IMR-90 (cell line): ENCODE measurements around the gene HEYL. TPM values are rescaled to one million over a fixed set of nuclear protein-coding genes. Genes with fewer than 3 reads are reported as not detected.

Source experiments
- ATAC-seq: fragments of 200-7000 bp; cut with Tn5 transposase; 2 replicates; pipeline ENCODE4 v1.9.1; 2020; ENCODE audit warnings: low read depth, mild to moderate bottlenecking, moderate library complexity
- BruUV-seq: library from RNA; stranded (reverse); fragments of 400-500 nt; replicated peaks from 2 replicates; lab custom pipeline; 2021; lab: Mats Ljungman, UMichigan
- CTCF ChIA-PET: fragments of 300-600 bp; formaldehyde crosslinking; extraction: SDS; loops from one replicate; lab custom pipeline; 2021; ENCODE audit warnings: antibody characterized with exemption; lab: Yijun Ruan, JAX
- POLR2A ChIA-PET: fragments of 300-600 bp; sonication (Branson Sonifier 250); formaldehyde crosslinking; loops from one replicate; lab custom pipeline; 2022; ENCODE audit warnings: antibody characterized with exemption; ENCODE audit not compliant: unreplicated experiment; lab: Charles Lee
- DNase-seq: peaks from one replicate; pipeline ENCODE4 v3.0.0; 2013
- H2AFZ ChIP-seq: replicated peaks from 2 replicates; pipeline ENCODE3; 2013; ENCODE audit warnings: low read length, mild to moderate bottlenecking; ENCODE audit not compliant: poor library complexity
- H2AK5ac ChIP-seq: 2 replicates; pipeline ENCODE4 v1.6.1; 2013; ENCODE audit warnings: low read depth, low read length, inconsistent platforms
- H2AK9ac ChIP-seq: replicated peaks from 2 replicates; pipeline ENCODE3; 2013; ENCODE audit warnings: mild to moderate bottlenecking, low read depth, low read length, moderate library complexity; ENCODE audit not compliant: poor library complexity
- H2BK120ac ChIP-seq: 2 replicates; pipeline ENCODE4 v1.6.1; 2013; ENCODE audit warnings: low read depth, low read length, inconsistent platforms
- H2BK15ac ChIP-seq: 3 replicates; pipeline ENCODE4 v1.6.1; 2013; ENCODE audit warnings: low read depth, low read length, inconsistent platforms
- H2BK20ac ChIP-seq: 2 replicates; pipeline ENCODE4 v1.6.1; 2013; ENCODE audit warnings: low read depth, mild to moderate bottlenecking, inconsistent platforms, low read length, moderate library complexity
- H2BK5ac ChIP-seq: 2 replicates; pipeline ENCODE4 v1.6.1; 2013; ENCODE audit warnings: mild to moderate bottlenecking, low read depth, low read length, inconsistent platforms; ENCODE audit not compliant: poor library complexity, severe bottlenecking
- H3K14ac ChIP-seq: replicated peaks from 2 replicates; pipeline ENCODE4 v1.6.1; 2013; ENCODE audit warnings: low read depth, low read length, inconsistent platforms
- H3K18ac ChIP-seq: 2 replicates; pipeline ENCODE4 v1.6.1; 2013; ENCODE audit warnings: low read depth, low read length, control low read depth
- H3K23ac ChIP-seq: 2 replicates; pipeline ENCODE4 v1.6.1; 2013; ENCODE audit warnings: low read depth, low read length, inconsistent platforms
- H3K27ac ChIP-seq: 2 replicates; pipeline ENCODE4 v1.5.1; 2013; ENCODE audit warnings: mild to moderate bottlenecking, control low read depth, low read length; ENCODE audit not compliant: insufficient read depth
- H3K27me3 ChIP-seq: 2 replicates; pipeline ENCODE4 v1.6.1; 2013; ENCODE audit warnings: low read length; ENCODE audit not compliant: control insufficient read depth, insufficient read depth
- H3K36me3 ChIP-seq: 2 replicates; pipeline ENCODE4 v1.6.1; 2013; ENCODE audit warnings: low read length, mixed read lengths; ENCODE audit not compliant: control insufficient read depth, insufficient read depth
- H3K4ac ChIP-seq: 2 replicates; pipeline ENCODE4 v1.6.1; 2013; ENCODE audit warnings: low read depth, low read length, inconsistent platforms
- H3K4me1 ChIP-seq: 2 replicates; pipeline ENCODE4 v1.6.1; 2013; ENCODE audit warnings: low read length, mixed read lengths; ENCODE audit not compliant: control insufficient read depth, insufficient read depth
- H3K4me2 ChIP-seq: 2 replicates; pipeline ENCODE4 v1.6.1; 2013; ENCODE audit warnings: low read depth, mild to moderate bottlenecking, control low read depth, low read length, moderate library complexity
- H3K4me3 ChIP-seq: 2 replicates; pipeline ENCODE4 v1.5.1; 2013; ENCODE audit warnings: low read depth, mild to moderate bottlenecking, control low read depth, low read length, moderate library complexity; ENCODE audit not compliant: insufficient read depth
- H3K56ac ChIP-seq: 2 replicates; pipeline ENCODE4 v1.6.1; 2013; ENCODE audit warnings: low read length, inconsistent platforms; ENCODE audit not compliant: insufficient read depth; ENCODE audit errors: extremely low read depth
- H3K79me1 ChIP-seq, 2 experiments: 2 replicates each; pipeline ENCODE4 v1.6.1; 2013; ENCODE audit warnings: low read length in 2 of 2, inconsistent platforms in 1 of 2, low read depth in 1 of 2
- H3K9ac ChIP-seq: 2 replicates; pipeline ENCODE4 v1.6.1; 2013; ENCODE audit warnings: low read depth, low read length, control low read depth
- H3K9me1 ChIP-seq: 2 replicates; pipeline ENCODE4 v1.6.1; 2013; ENCODE audit warnings: low read length, inconsistent platforms; ENCODE audit not compliant: insufficient read depth
- H3K9me3 ChIP-seq: 2 replicates; pipeline ENCODE4 v1.6.1; 2013; ENCODE audit warnings: low read length; ENCODE audit not compliant: control insufficient read depth, insufficient read depth
- H4K20me1 ChIP-seq: 2 replicates; pipeline ENCODE4 v1.6.1; 2013; ENCODE audit warnings: low read length, inconsistent platforms; ENCODE audit not compliant: insufficient read depth
- H4K5ac ChIP-seq: 2 replicates; pipeline ENCODE4 v1.6.1; 2013; ENCODE audit warnings: mild to moderate bottlenecking, low read depth, low read length, control low read depth
- H4K8ac ChIP-seq, 2 experiments: 2 replicates each; pipeline ENCODE4 v1.6.1; 2013; ENCODE audit warnings: low read depth in 2 of 2, low read length in 2 of 2, control low read depth in 1 of 2, inconsistent platforms in 1 of 2
- H4K91ac ChIP-seq: 2 replicates; pipeline ENCODE4 v1.6.1; 2013; ENCODE audit warnings: low read depth, low read length, inconsistent platforms; ENCODE audit not compliant: insufficient read depth
- BHLHE40 ChIP-seq: fragments of 150-350 bp; IDR thresholded peaks from 2 replicates; pipeline ENCODE4 v1.6.1; 2016; ENCODE audit warnings: mild to moderate bottlenecking, low read depth, low read length
- CEBPB ChIP-seq: IDR thresholded peaks from 2 replicates; pipeline ENCODE4 v1.6.1; 2012; ENCODE audit warnings: low read depth, low read length, improper control_type of control experiment
- CTCF ChIP-seq: conservative IDR thresholded peaks from 2 replicates; pipeline ENCODE4 v1.5.1; 2012; ENCODE audit warnings: mild to moderate bottlenecking, low read depth, low read length, improper control_type of control experiment
- ELK1 ChIP-seq: fragments of 150-350 bp; IDR thresholded peaks from 2 replicates; pipeline ENCODE4 v1.6.1; 2016; ENCODE audit warnings: low read depth, mild to moderate bottlenecking, low read length, moderate library complexity, borderline replicate concordance
- MAFK ChIP-seq: IDR thresholded peaks from 2 replicates; pipeline ENCODE4 v1.6.1; 2012; ENCODE audit warnings: low read depth, low read length, improper control_type of control experiment
- MAZ ChIP-seq: IDR thresholded peaks from 2 replicates; pipeline ENCODE4 v1.6.1; 2012; ENCODE audit warnings: low read depth, mild to moderate bottlenecking, low read length, improper control_type of control experiment, moderate library complexity, borderline replicate concordance
- NFE2L2 ChIP-seq: fragments of 150-350 bp; IDR thresholded peaks from 2 replicates; pipeline ENCODE4 v1.6.1; 2016; ENCODE audit warnings: low read depth, mild to moderate bottlenecking, low read length
- POLR2A ChIP-seq: IDR thresholded peaks from 2 replicates; pipeline ENCODE4 v1.6.1; 2012; ENCODE audit warnings: mild to moderate bottlenecking, low read depth, low read length
- RAD21 ChIP-seq: IDR thresholded peaks from 2 replicates; pipeline ENCODE4 v1.6.1; 2012; ENCODE audit warnings: low read length, improper control_type of control experiment
- RCOR1 ChIP-seq: IDR thresholded peaks from 2 replicates; pipeline ENCODE4 v1.6.1; 2012; ENCODE audit warnings: mild to moderate bottlenecking, low read length, improper control_type of control experiment; ENCODE audit not compliant: insufficient replicate concordance
- SMC3 ChIP-seq: fragments of 150-350 bp; IDR thresholded peaks from 2 replicates; pipeline ENCODE4 v1.6.1; 2016; ENCODE audit warnings: low read depth, mild to moderate bottlenecking, antibody characterized with exemption, low read length, moderate library complexity
- USF2 ChIP-seq: fragments of 150-350 bp; IDR thresholded peaks from 2 replicates; pipeline ENCODE4 v1.6.1; 2017; ENCODE audit warnings: mild to moderate bottlenecking, antibody characterized with exemption, low read length, low read depth
- WGBS, 2 experiments: methylation state at CpG; one replicate each; pipeline versions ENCODE4 v1.1.5 to v1.1.7; 2013; ENCODE audit warnings: missing lambda C conversion rate in 2 of 2; ENCODE audit not compliant: insufficient read length in 1 of 2; ENCODE audit errors: extremely low coverage in 2 of 2; 5-methylcytosine and 5-hydroxymethylcytosine counted together
- dilution Hi-C: fragments of 300-500 bp; cut with HindIII; formaldehyde crosslinking; loops from one replicate; pipeline ENCODE4 v1.14.3; 2018; ENCODE audit warnings: low sequenced_read_pairs; ENCODE audit not compliant: unreplicated experiment
- in situ Hi-C: fragments of 300-500 bp; cut with MboI; formaldehyde crosslinking; loops from 3 replicates; pipeline ENCODE4 v1.14.3; 2019; ENCODE audit warnings: low sequenced_read_pairs, inconsistent platforms, mixed read lengths
- intact Hi-C: fragments of 100-400 bp; cut with micrococcal nuclease; formaldehyde crosslinking; loops from 2 replicates; pipeline ENCODE4 v1.10.0; 2022
- polyA plus RNA-seq, 3 experiments: library from polyadenylated mRNA; depleted of rRNA; stranded (reverse); fragments of >200 nt; gene quantifications; 2 replicates each; pipeline ENCODE4 v1.2.3, GENCODE V29; 2012; ENCODE audit warnings: low replicate concordance in 1 of 3
- total RNA-seq: library from RNA; depleted of rRNA; stranded (reverse); fragments of >200 nt; gene quantifications from 2 replicates; pipeline ENCODE4 v1.2.3, GENCODE V29; 2012

HEYL gene
- total and polyA plus RNA-seq, 2 of the 4 experiments (the other 2 are of a cell fraction): 0.02 TPM; not detected in 1

GRCh38 chr1:39585933-39586332 is 53.5 kb downstream of the HEYL start:
- H3K23ac ChIP-seq: no peak overlapping the region
- H2AFZ ChIP-seq: no peak overlapping the region
- no peak overlapping the region for H3K18ac ChIP-seq
- H3K4me1 ChIP-seq: no peaks in the 10 kb centered on the region
- BruUV-seq: no TSS peak
- H3K79me1 ChIP-seq: no peaks in the 10 kb centered on the region
- H3K9ac ChIP-seq: no peak overlapping the region
- POLR2A ChIA-PET: no interaction called here
- H3K36me3 ChIP-seq: no peaks in the 10 kb centered on the region
- no peak overlapping the region for H3K14ac ChIP-seq
- no peak overlapping the region for H2BK5ac ChIP-seq
- no CpG with 5 or more reads among the region's 7 CpGs for WGBS, 2 experiments
- H3K27ac ChIP-seq: no peak overlapping the region
- in situ Hi-C loops (no loop called here), intact Hi-C loops (no loop called here), dilution Hi-C loops (no loop called here)
- no peak overlapping the region for H3K4me3 ChIP-seq
- ATAC-seq (no peak), DNase-seq (no peak)
- no peak overlapping the region for H3K4ac ChIP-seq
- no peak overlapping the region for H4K91ac ChIP-seq
- no peak overlapping the region for H2AK9ac ChIP-seq
- H3K4me2 ChIP-seq: no peak overlapping the region
- no peak for TF ChIP-seq MAZ
- TF ChIP-seq SMC3: no peak
- TF ChIP-seq CEBPB: no peak
- no peak for TF ChIP-seq MAFK
- TF ChIP-seq ELK1: no peak
- no peak for TF ChIP-seq POLR2A
- no peak for TF ChIP-seq RCOR1
- no peak for TF ChIP-seq USF2
- no peak for TF ChIP-seq CTCF
- no peak for TF ChIP-seq NFE2L2
- TF ChIP-seq BHLHE40: no peak
- no peak for TF ChIP-seq RAD21
- CTCF ChIA-PET: no interaction called here
- no peaks in the 10 kb centered on the region for H4K20me1 ChIP-seq
- H2BK15ac ChIP-seq: no peak overlapping the region
- H2BK120ac ChIP-seq: no peak overlapping the region
- H3K56ac ChIP-seq: no peak overlapping the region
- no peaks in the 10 kb centered on the region for H3K9me3 ChIP-seq
- no peaks in the 10 kb centered on the region for H3K9me1 ChIP-seq
- H3K27me3 ChIP-seq: peaks cover 13% of the 10 kb centered on the region
- no peak overlapping the region for H4K8ac ChIP-seq
- H2AK5ac ChIP-seq: no peak overlapping the region
- H4K5ac ChIP-seq: no peak overlapping the region
- no peak overlapping the region for H2BK20ac ChIP-seq
